Colonic mucosa (tissue), 4 donors: Measurements from ENCODE around the gene RAB3B. TPM values are rescaled to one million over a fixed set of nuclear protein-coding genes. Genes with fewer than 3 reads are reported as not detected.

Experiments used
- DNase-seq: peaks from one replicate; pipeline ENCODE4 v3.0.0-alpha.2; 2020
- H3K27ac ChIP-seq: fragments of 200-600 bp; one replicate; pipeline ENCODE4 v1.8.0; 2021
- H3K27me3 ChIP-seq: fragments of 200-600 bp; one replicate; pipeline ENCODE4 v1.8.0; 2021
- H3K36me3 ChIP-seq: fragments of 200-600 bp; one replicate; pipeline ENCODE4 v1.8.0; 2021
- H3K4me1 ChIP-seq: fragments of 200-600 bp; one replicate; pipeline ENCODE4 v1.8.0; 2021; ENCODE audit warnings: mild to moderate bottlenecking
- H3K4me3 ChIP-seq: fragments of 200-600 bp; one replicate; pipeline ENCODE4 v1.8.0; 2021
- H3K9ac ChIP-seq, 2 donors: one replicate each; pipeline ENCODE4 v1.7.0; 2013; ENCODE audit warnings: control low read depth in 2 of 2, low read depth in 2 of 2, low read length in 2 of 2
- H3K9me3 ChIP-seq: fragments of 200-600 bp; one replicate; pipeline ENCODE4 v1.8.0; 2021
- intact Hi-C: fragments of 100-400 bp; cut with DNase I; formaldehyde crosslinking; loops from one replicate; pipeline ENCODE4 v1.14.1; 2022
- total RNA-seq, 2 donors: library from RNA; stranded (reverse); fragmentation: NEBNext Ultra II Directional in 1 of 2; extraction: Animal tissue kit (Norgen Biotek cat#: 25700) in 1 of 2; gene quantifications; one replicate each; pipeline ENCODE4 v1.2.1, GENCODE V29; 2021
- TF ChIP-seq, protein P1 (sequence below): fragments of 200-600 bp; IDR thresholded peaks from one replicate; pipeline ENCODE4 v1.8.0; 2022; ENCODE audit warnings: antibody characterized with exemption, mild to moderate bottlenecking
- donor health status: healthy.
- donor health status: DM: no; HTN: no; CAD: no.
- donor health status: DM: no; HTN: no; CAD: no.

The RAB3B gene, protein sequence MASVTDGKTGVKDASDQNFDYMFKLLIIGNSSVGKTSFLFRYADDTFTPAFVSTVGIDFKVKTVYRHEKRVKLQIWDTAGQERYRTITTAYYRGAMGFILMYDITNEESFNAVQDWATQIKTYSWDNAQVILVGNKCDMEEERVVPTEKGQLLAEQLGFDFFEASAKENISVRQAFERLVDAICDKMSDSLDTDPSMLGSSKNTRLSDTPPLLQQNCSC
- 1 to 10 TPM; 3.6 to 6.0 TPM for total RNA-seq

DNA sequence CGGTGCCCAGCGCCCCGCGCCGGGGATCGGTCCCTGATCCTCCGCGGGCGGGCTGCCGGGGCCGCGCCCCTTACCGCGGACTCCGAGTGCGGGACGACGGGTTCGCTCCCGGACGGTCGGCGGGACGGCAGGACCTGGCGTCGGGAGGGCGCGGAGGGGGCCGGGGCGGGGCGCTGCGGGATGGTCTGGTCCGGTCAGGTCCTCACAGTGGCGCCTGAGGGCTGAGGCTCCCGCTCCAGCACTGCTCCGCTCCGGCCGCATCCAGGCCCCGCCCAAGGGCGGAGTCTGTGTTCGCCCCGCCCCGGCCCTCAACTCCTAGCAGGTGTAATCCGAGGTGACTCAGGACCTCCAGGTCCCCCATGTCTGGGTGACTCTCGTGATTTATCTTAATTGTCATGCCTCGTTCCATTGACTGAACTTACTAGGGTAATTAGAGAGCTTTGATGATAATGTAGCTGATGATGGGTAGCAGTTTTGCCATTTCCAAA, at the start of gene RAB3B:
Gene RAB3B (minus strand): TSS at position 223 of the 488 bp plus-strand sequence. CDS start 13,583 bp downstream, outside the sequence.
- peak; percentile 81 for DNase-seq
- H3K9ac ChIP-seq: no peak within 1 kb of the TSS
- intact Hi-C loops: no loop called here
- no peaks in the 10 kb centered on the region for H3K9me3 ChIP-seq
- H3K27me3 ChIP-seq: peaks cover 8% of the 10 kb centered on the region
- no peak within 1 kb of the TSS for H3K27ac ChIP-seq
- H3K4me3 ChIP-seq: peak within 1 kb of the TSS; percentile 44
- H3K4me1 ChIP-seq: no peaks in the 10 kb centered on the region
- H3K36me3 ChIP-seq: no peaks in the 10 kb centered on the region
- TF ChIP-seq, protein P1, sequence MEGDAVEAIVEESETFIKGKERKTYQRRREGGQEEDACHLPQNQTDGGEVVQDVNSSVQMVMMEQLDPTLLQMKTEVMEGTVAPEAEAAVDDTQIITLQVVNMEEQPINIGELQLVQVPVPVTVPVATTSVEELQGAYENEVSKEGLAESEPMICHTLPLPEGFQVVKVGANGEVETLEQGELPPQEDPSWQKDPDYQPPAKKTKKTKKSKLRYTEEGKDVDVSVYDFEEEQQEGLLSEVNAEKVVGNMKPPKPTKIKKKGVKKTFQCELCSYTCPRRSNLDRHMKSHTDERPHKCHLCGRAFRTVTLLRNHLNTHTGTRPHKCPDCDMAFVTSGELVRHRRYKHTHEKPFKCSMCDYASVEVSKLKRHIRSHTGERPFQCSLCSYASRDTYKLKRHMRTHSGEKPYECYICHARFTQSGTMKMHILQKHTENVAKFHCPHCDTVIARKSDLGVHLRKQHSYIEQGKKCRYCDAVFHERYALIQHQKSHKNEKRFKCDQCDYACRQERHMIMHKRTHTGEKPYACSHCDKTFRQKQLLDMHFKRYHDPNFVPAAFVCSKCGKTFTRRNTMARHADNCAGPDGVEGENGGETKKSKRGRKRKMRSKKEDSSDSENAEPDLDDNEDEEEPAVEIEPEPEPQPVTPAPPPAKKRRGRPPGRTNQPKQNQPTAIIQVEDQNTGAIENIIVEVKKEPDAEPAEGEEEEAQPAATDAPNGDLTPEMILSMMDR: no peak

DNA sequence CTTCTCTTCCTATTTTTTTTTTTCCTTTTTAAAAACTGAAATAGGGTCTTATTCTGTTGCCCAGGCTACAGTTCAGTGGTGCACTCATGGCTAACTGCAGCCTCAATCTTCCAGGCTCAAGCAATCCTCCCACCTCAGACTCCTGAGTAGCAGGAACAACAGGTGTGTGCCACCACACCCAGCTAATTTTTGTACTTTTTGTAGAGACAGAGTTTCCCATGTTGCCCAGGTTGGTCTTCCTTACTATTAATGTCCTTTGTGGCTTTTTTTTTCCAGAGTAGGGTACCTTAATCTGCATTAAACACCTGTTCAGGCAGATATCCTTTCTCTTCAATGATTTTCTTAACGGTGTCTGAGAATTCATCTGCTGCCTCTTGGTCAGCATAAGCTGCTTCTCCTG, 47.4 kb upstream of the RAB3B start:
- TF ChIP-seq, protein P1: no peak
- Histone ChIP-seq H3K27ac (no peak overlapping the region), H3K27me3 (no peaks in the 10 kb centered on the region), H3K9me3 (no peaks in the 10 kb centered on the region), H3K9ac (no peak overlapping the region), H3K36me3 (no peaks in the 10 kb centered on the region), H3K4me3 (no peak overlapping the region), H3K4me1 (no peaks in the 10 kb centered on the region)
- no peak for DNase-seq
- intact Hi-C loops: no loop called here

DNA sequence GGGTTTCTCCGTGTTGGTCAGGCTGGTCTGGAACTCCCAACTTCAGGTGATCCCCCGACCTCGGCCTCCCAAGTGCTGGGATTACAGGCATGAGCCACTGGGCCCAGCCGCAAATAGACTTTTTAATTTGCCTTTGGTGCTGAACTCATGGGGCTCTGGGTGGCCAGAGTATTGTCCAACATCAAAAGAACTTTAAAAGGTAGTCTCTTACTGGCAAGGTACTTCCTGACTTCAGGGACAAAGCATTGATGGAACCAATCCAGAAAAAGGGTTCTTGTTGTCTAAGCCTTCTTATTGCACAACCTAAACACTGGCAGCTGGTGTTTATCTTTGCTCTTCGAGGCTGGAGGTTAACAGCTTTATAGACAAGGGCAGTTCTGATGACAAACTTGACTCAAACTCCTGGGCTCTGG, 46.9 kb upstream of the RAB3B start:
- intact Hi-C loops: no loop called here
- peak; percentile 44 for DNase-seq
- Histone ChIP-seq H3K27ac (no peak overlapping the region), H3K27me3 (no peaks in the 10 kb centered on the region), H3K9ac (no peak overlapping the region), H3K4me3 (no peak overlapping the region), H3K4me1 (no peaks in the 10 kb centered on the region), H3K36me3 (no peaks in the 10 kb centered on the region), H3K9me3 (no peaks in the 10 kb centered on the region)
- TF ChIP-seq, protein P1: no peak

DNA sequence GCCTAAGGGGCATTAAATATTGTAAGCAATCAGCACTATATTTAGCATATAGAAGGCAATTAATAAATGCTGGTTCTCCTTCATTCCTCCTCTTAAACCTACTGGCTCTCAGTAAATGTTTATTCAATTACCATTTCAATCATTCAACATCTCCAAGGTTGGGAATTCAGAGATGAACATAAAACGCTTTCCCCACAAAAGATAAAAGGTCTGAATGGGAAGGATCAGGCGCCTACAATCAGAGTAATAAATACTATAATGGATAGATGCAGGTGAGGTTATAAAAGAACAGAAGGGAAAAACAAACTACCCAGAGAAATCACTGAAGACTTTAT, 43.5 kb upstream of the RAB3B start:
- H3K27me3 ChIP-seq: no peaks in the 10 kb centered on the region
- TF ChIP-seq, protein P1: no peak
- no peak for DNase-seq
- H3K36me3 ChIP-seq: no peaks in the 10 kb centered on the region
- peaks cover 6% of the 10 kb centered on the region for H3K4me1 ChIP-seq
- intact Hi-C loops: no loop called here
- no peak overlapping the region for H3K9ac ChIP-seq
- no peaks in the 10 kb centered on the region for H3K9me3 ChIP-seq
- peak overlapping the region; percentile 84 for H3K27ac ChIP-seq
- no peak overlapping the region for H3K4me3 ChIP-seq

DNA sequence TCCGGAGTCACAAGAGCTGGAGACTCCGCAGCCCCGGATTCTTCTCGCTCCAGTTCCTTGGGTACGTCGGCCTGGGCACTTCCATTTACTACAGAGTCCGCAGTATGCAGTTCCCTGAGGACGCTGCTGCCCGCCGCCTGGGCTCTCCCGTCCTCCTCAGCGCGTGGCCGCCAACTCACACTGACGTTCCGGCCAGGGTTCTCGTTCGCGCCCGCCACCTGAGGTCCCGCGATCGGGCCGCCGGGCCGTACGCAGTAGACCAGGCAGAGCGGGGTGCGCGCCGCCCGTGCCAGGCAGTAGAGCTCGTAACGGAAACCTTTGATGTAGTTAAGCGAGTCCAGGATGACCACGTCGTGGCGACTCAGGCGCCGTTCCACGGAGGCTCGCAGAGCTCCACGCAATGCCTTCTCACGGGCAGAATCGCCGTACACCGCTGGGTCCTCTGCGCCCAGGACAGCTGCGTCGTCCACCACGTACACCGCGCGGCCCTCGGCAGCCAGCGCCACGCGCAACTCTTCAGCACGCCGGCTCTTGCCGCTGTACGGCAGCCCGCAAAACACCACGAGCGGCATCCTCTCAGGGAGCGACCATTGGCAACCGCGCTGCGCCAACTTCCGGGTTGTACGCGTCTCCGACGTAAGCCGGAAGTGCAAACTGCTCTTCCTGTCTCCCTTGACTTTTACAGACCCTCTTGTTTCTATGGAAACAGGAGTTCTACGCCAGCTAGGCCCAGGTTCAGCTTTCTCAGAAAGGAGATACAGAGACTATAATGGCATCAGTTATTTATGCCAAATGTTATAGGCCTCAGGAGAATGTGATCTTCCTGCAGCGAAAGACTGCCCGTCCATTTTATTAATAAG, 42.9 kb upstream of the RAB3B start, which contains the start of gene KTI12:
Gene KTI12 (minus strand): TSS at position 621 of the 860 bp plus-strand sequence. CDS start 49 bp downstream, at position 572.
- TF ChIP-seq, protein P1: no peak
- intact Hi-C loops: no loop called here
- H3K9me3 ChIP-seq: no peaks in the 10 kb centered on the region
- peak; percentile 87 for DNase-seq
- peaks cover 6% of the 10 kb centered on the region for H3K4me1 ChIP-seq
- H3K27ac ChIP-seq: peak within 1 kb of the TSS; percentile 84
- peak within 1 kb of the TSS; percentile 92 to 94 for H3K9ac ChIP-seq
- no peaks in the 10 kb centered on the region for H3K27me3 ChIP-seq
- no peaks in the 10 kb centered on the region for H3K36me3 ChIP-seq
- peak within 1 kb of the TSS; percentile 79 for H3K4me3 ChIP-seq
